Liver (tissue), 9 donors: Measurements from ENCODE around the gene OTOA. TPM values are rescaled to one million over a fixed set of nuclear protein-coding genes. Genes with fewer than 3 reads are reported as not detected.

Source experiments
- DNase-seq: peaks from one replicate; pipeline ENCODE4 v3.0.0-alpha.2; 2017; ENCODE audit warnings: low spot score
- H3K27ac ChIP-seq, 2 donors: one replicate each; pipeline ENCODE4 v1.7.0; 2013; ENCODE audit warnings: inconsistent platforms in 2 of 2, low read length in 2 of 2, control low read depth in 1 of 2, low read depth in 1 of 2, mild to moderate bottlenecking in 1 of 2
- H3K27me3 ChIP-seq, 4 donors: one replicate each; pipeline versions ENCODE4 v1.6.1 to v1.7.0; 2013; ENCODE audit warnings: low read length in 3 of 4, inconsistent platforms in 1 of 4, mild to moderate bottlenecking in 1 of 4, moderate library complexity in 1 of 4; ENCODE audit not compliant: control insufficient read depth in 4 of 4, insufficient read depth in 4 of 4
- H3K36me3 ChIP-seq, 4 donors: one replicate each; pipeline versions ENCODE4 v1.6.1 to v1.7.0; 2013; ENCODE audit warnings: low read length in 3 of 4, mild to moderate bottlenecking in 3 of 4, low read depth in 1 of 4, moderate library complexity in 1 of 4; ENCODE audit not compliant: control insufficient read depth in 4 of 4, insufficient read depth in 3 of 4
- H3K4me1 ChIP-seq, 4 donors: one replicate each; pipeline versions ENCODE4 v1.6.1 to v1.7.0; 2013; ENCODE audit warnings: low read length in 3 of 4, mild to moderate bottlenecking in 3 of 4, moderate library complexity in 1 of 4; ENCODE audit not compliant: control insufficient read depth in 4 of 4, insufficient read depth in 4 of 4
- H3K4me3 ChIP-seq, 3 donors: one replicate each; pipeline versions ENCODE4 v1.6.1 to v1.7.0; 2013; ENCODE audit warnings: low read length in 3 of 3, control low read depth in 1 of 3, low read depth in 1 of 3, mild to moderate bottlenecking in 1 of 3
- H3K9ac ChIP-seq, 2 donors: one replicate each; pipeline ENCODE4 v1.7.0; 2013; ENCODE audit warnings: low read length in 2 of 2, mild to moderate bottlenecking in 2 of 2, moderate library complexity in 2 of 2, control low read depth in 1 of 2, low read depth in 1 of 2
- H3K9me3 ChIP-seq, 4 donors: one replicate each; pipeline versions ENCODE4 v1.6.1 to v1.7.0; 2013; ENCODE audit warnings: low read length in 3 of 4; ENCODE audit not compliant: control insufficient read depth in 4 of 4
- EGR1 ChIP-seq, 2 donors: IDR thresholded peaks; 2 replicates each; pipeline ENCODE4 v1.6.1; 2016 to 2018; ENCODE audit warnings: antibody characterized with exemption in 2 of 2, low read depth in 2 of 2
- FOXA1 ChIP-seq: IDR thresholded peaks from 2 replicates; pipeline ENCODE4 v1.6.1; 2016; ENCODE audit warnings: antibody characterized with exemption
- FOXA2 ChIP-seq: IDR thresholded peaks from 2 replicates; pipeline ENCODE4 v1.6.1; 2016; ENCODE audit warnings: antibody characterized with exemption
- GABPA ChIP-seq, 2 donors: IDR thresholded peaks in 1 of 2; conservative IDR thresholded peaks in 1 of 2; 2 replicates each; pipeline ENCODE4 v1.6.1; 2016; ENCODE audit warnings: antibody characterized with exemption in 2 of 2, mild to moderate bottlenecking in 1 of 2, moderate library complexity in 1 of 2
- HNF4A ChIP-seq, 2 donors: conservative IDR thresholded peaks; 2 replicates each; pipeline ENCODE4 v1.6.1; 2016; ENCODE audit warnings: antibody characterized with exemption in 2 of 2, mild to moderate bottlenecking in 2 of 2
- HNF4G ChIP-seq: IDR thresholded peaks from 2 replicates; pipeline ENCODE4 v1.6.1; 2016; ENCODE audit warnings: antibody characterized with exemption
- JUND ChIP-seq, 2 donors: IDR thresholded peaks; 2 replicates each; pipeline ENCODE4 v1.6.1; 2016; ENCODE audit warnings: antibody characterized with exemption in 2 of 2
- NR2F2 ChIP-seq: IDR thresholded peaks from 2 replicates; pipeline ENCODE4 v1.6.1; 2016; ENCODE audit warnings: antibody characterized with exemption
- RAD21 ChIP-seq, 2 donors: IDR thresholded peaks; 2 replicates each; pipeline ENCODE4 v1.6.1; 2016; ENCODE audit warnings: antibody characterized with exemption in 2 of 2, mild to moderate bottlenecking in 2 of 2
- RXRA ChIP-seq, 2 donors: IDR thresholded peaks; 2 replicates each; pipeline ENCODE4 v1.6.1; 2017 to 2018; ENCODE audit warnings: antibody characterized with exemption in 2 of 2, mild to moderate bottlenecking in 1 of 2
- SP1 ChIP-seq: IDR thresholded peaks from 2 replicates; pipeline ENCODE4 v1.6.1; 2018; ENCODE audit warnings: antibody characterized with exemption, mild to moderate bottlenecking
- TAF1 ChIP-seq: conservative IDR thresholded peaks from 2 replicates; pipeline ENCODE4 v1.6.1; 2016; ENCODE audit warnings: antibody characterized with exemption, mild to moderate bottlenecking
- YY1 ChIP-seq: IDR thresholded peaks from 2 replicates; pipeline ENCODE4 v1.6.1; 2016; ENCODE audit warnings: antibody characterized with exemption, mild to moderate bottlenecking
- WGBS: extraction: QIAGEN DNeasy Blood & Tissue Kit; methylation state at CpG from one replicate; pipeline ENCODE4 v1.1.7; 2013; 5-methylcytosine and 5-hydroxymethylcytosine counted together
- polyA plus RNA-seq, 2 donors: library from polyadenylated mRNA; stranded (reverse) in 1 of 2; unstranded in 1 of 2; fragments of 200-250 nt in 1 of 2; fragments of >200 nt in 1 of 2; fragmentation: Nextera tagmentation in 1 of 2; extraction: Ambion mirVana in 1 of 2; gene quantifications; one replicate each; pipeline versions ENCODE4 v1.2.1 to v1.2.3, GENCODE V29; 2013 to 2015
- total RNA-seq, 2 donors: library from RNA; depleted of rRNA; stranded (reverse); fragments of >200 nt; gene quantifications; one replicate each; pipeline ENCODE4 v1.2.3, GENCODE V29; 2014
- TF ChIP-seq, protein P1 (sequence below): IDR thresholded peaks from 2 replicates; pipeline ENCODE4 v1.6.1; 2016; ENCODE audit warnings: antibody characterized with exemption
- TF ChIP-seq, protein P2 (sequence below): IDR thresholded peaks from 2 replicates; pipeline ENCODE4 v1.6.1; 2016; ENCODE audit warnings: antibody characterized with exemption
- TF ChIP-seq, protein P3 (sequence below): IDR thresholded peaks from 2 replicates; pipeline ENCODE4 v1.6.1; 2016; ENCODE audit warnings: antibody characterized with exemption, mild to moderate bottlenecking
- TF ChIP-seq, protein P4 (sequence below): IDR thresholded peaks from 2 replicates; pipeline ENCODE4 v1.6.1; 2016; ENCODE audit warnings: antibody characterized with exemption
- TF ChIP-seq, protein P5 (sequence below): fragments of 150-350 bp; IDR thresholded peaks from 2 replicates; pipeline ENCODE4 v1.5.1; 2017; ENCODE audit warnings: improper control_type of control experiment, low read depth, low read length; ENCODE audit not compliant: missing input control
- donor health status: healthy.
- donor health status: healthy.
- donor health status: healthy.
- donor health status: healthy.
- donor health status: healthy.

OTOA gene
- total and polyA plus RNA-seq, 4 donors = 0.05 to 0.17 (median 0.10) TPM

DNA sequence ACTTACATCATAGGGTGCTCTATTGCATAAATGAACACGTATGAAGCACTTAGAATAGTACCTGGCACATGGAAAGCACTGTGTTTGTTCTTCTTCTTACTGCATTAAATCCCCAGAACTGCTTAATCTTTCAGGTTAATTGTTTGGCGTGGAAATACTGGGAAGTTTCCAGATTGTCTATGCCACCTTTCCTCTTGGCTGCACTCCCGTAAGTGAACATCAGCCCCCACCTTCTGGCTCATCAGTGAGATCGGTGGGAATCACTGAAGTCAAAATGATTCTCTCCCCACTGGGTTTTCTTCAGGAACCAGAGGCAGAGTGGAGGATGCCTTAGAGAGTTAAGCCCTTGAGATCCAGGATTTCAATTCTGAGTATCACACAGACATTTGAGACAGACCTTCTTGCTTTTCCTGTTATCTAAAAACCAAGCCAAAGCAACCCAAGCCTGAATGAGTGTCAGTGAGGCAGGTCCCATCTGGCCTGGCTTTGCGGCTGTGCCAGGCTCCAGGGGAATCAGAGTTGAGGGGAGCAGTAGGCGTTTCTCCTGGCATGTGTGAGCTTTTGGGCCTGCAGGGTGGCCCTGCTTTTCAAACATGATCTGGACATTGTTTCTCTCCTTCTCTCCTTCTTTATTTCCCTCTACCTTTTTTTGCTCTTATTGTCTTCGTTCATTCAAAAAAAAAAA lies 59.1 kb downstream of the OTOA start:
- H3K27ac ChIP-seq = no peak overlapping the region
- WGBS = 81% methylated on average over 7 of the region's 7 CpGs
- H3K4me1 ChIP-seq = no peaks in the 10 kb centered on the region
- no peak for DNase-seq
- H3K27me3 ChIP-seq = no peaks in the 10 kb centered on the region
- no peaks in the 10 kb centered on the region for H3K36me3 ChIP-seq
- TF ChIP-seq FOXA1 = no peak
- TF ChIP-seq, protein P1, sequence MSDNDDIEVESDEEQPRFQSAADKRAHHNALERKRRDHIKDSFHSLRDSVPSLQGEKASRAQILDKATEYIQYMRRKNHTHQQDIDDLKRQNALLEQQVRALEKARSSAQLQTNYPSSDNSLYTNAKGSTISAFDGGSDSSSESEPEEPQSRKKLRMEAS = no peak
- TF ChIP-seq EGR1 (IDR thresholded peaks at IDR 0.05; ENCODE audit: low read depth in 2 of 2) = no peak
- no peak for TF ChIP-seq YY1
- TF ChIP-seq GABPA (IDR thresholded peaks at IDR 0.05 in 1 of 2, conservative IDR thresholded peaks at IDR 0.05 in 1 of 2) = no peak
- no peak for TF ChIP-seq HNF4A (conservative IDR thresholded peaks at IDR 0.05)
- H3K9ac ChIP-seq = no peak overlapping the region
- no peak overlapping the region for H3K4me3 ChIP-seq
- H3K9me3 ChIP-seq = no peaks in the 10 kb centered on the region

DNA sequence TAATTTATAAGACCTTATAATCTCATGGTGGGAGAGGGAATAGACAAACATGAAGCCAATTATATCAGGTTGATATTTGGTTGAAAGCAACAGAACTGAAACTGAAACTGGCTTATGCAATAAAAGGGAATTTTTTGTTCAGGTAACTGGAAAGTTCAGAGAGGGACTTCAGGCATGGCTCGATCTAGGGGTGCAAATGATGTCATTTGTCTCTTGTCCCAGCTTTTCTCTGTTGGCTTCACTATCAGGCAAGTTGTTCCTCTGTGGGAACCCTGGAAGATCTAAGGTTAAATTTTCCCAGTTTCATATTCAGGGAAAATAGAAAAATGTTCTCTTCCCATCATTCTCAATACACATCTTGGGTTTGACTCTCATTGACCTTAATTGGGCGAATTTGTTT lies 59.8 kb downstream of the OTOA start:
- H3K4me3 ChIP-seq = no peak overlapping the region
- H3K9me3 ChIP-seq = no peaks in the 10 kb centered on the region
- H3K9ac ChIP-seq = no peak overlapping the region
- no peak for DNase-seq
- TF ChIP-seq JUND (IDR thresholded peaks at IDR 0.05) (no peak), NR2F2 (no peak), FOXA1 (no peak), SP1 (no peak), EGR1 (IDR thresholded peaks at IDR 0.05; ENCODE audit: low read depth in 2 of 2) (no peak), RAD21 (IDR thresholded peaks at IDR 0.05) (no peak), FOXA2 (no peak), GABPA (IDR thresholded peaks at IDR 0.05 in 1 of 2, conservative IDR thresholded peaks at IDR 0.05 in 1 of 2) (no peak), RXRA (IDR thresholded peaks at IDR 0.05) (no peak), YY1 (no peak), HNF4A (conservative IDR thresholded peaks at IDR 0.05) (no peak), TAF1 (no peak), HNF4G (no peak)
- TF ChIP-seq, protein P2, sequence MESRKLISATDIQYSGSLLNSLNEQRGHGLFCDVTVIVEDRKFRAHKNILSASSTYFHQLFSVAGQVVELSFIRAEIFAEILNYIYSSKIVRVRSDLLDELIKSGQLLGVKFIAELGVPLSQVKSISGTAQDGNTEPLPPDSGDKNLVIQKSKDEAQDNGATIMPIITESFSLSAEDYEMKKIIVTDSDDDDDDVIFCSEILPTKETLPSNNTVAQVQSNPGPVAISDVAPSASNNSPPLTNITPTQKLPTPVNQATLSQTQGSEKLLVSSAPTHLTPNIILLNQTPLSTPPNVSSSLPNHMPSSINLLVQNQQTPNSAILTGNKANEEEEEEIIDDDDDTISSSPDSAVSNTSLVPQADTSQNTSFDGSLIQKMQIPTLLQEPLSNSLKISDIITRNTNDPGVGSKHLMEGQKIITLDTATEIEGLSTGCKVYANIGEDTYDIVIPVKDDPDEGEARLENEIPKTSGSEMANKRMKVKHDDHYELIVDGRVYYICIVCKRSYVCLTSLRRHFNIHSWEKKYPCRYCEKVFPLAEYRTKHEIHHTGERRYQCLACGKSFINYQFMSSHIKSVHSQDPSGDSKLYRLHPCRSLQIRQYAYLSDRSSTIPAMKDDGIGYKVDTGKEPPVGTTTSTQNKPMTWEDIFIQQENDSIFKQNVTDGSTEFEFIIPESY = no peak
- TF ChIP-seq, protein P3, sequence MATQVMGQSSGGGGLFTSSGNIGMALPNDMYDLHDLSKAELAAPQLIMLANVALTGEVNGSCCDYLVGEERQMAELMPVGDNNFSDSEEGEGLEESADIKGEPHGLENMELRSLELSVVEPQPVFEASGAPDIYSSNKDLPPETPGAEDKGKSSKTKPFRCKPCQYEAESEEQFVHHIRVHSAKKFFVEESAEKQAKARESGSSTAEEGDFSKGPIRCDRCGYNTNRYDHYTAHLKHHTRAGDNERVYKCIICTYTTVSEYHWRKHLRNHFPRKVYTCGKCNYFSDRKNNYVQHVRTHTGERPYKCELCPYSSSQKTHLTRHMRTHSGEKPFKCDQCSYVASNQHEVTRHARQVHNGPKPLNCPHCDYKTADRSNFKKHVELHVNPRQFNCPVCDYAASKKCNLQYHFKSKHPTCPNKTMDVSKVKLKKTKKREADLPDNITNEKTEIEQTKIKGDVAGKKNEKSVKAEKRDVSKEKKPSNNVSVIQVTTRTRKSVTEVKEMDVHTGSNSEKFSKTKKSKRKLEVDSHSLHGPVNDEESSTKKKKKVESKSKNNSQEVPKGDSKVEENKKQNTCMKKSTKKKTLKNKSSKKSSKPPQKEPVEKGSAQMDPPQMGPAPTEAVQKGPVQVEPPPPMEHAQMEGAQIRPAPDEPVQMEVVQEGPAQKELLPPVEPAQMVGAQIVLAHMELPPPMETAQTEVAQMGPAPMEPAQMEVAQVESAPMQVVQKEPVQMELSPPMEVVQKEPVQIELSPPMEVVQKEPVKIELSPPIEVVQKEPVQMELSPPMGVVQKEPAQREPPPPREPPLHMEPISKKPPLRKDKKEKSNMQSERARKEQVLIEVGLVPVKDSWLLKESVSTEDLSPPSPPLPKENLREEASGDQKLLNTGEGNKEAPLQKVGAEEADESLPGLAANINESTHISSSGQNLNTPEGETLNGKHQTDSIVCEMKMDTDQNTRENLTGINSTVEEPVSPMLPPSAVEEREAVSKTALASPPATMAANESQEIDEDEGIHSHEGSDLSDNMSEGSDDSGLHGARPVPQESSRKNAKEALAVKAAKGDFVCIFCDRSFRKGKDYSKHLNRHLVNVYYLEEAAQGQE = no peak
- TF ChIP-seq, protein P1 = no peak
- TF ChIP-seq, protein P4, sequence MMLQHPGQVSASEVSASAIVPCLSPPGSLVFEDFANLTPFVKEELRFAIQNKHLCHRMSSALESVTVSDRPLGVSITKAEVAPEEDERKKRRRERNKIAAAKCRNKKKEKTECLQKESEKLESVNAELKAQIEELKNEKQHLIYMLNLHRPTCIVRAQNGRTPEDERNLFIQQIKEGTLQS = no peak
- TF ChIP-seq, protein P5, sequence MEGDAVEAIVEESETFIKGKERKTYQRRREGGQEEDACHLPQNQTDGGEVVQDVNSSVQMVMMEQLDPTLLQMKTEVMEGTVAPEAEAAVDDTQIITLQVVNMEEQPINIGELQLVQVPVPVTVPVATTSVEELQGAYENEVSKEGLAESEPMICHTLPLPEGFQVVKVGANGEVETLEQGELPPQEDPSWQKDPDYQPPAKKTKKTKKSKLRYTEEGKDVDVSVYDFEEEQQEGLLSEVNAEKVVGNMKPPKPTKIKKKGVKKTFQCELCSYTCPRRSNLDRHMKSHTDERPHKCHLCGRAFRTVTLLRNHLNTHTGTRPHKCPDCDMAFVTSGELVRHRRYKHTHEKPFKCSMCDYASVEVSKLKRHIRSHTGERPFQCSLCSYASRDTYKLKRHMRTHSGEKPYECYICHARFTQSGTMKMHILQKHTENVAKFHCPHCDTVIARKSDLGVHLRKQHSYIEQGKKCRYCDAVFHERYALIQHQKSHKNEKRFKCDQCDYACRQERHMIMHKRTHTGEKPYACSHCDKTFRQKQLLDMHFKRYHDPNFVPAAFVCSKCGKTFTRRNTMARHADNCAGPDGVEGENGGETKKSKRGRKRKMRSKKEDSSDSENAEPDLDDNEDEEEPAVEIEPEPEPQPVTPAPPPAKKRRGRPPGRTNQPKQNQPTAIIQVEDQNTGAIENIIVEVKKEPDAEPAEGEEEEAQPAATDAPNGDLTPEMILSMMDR = no peak
- H3K27ac ChIP-seq = no peak overlapping the region
- no peaks in the 10 kb centered on the region for H3K4me1 ChIP-seq
- no peaks in the 10 kb centered on the region for H3K27me3 ChIP-seq
- H3K36me3 ChIP-seq = no peaks in the 10 kb centered on the region
- 72% methylated on average over 2 of the region's 2 CpGs for WGBS
